OCI-LY1 (cell line): ENCODE results near the gene APC2.

Source experiments
- H2AFZ ChIP-seq: fragments of 200-600 bp; sonication (generic), shearing (Covaris generic); 2 replicates; pipeline ENCODE4 v1.6.0; 2014; ENCODE audit warnings: antibody characterized with exemption, mild to moderate bottlenecking, low read length
- H3F3A ChIP-seq: fragments of 200-600 bp; sonication (generic), shearing (Covaris generic); 2 replicates; pipeline ENCODE4 v1.6.0; 2014; ENCODE audit warnings: mild to moderate bottlenecking, antibody characterized with exemption, low read length, moderate library complexity; ENCODE audit not compliant: insufficient read depth
- H3K27ac ChIP-seq: fragments of 200-600 bp; sonication (generic); 2 replicates; pipeline ENCODE4 v1.5.1; 2014; ENCODE audit warnings: low read length, mixed run types, mild to moderate bottlenecking, low read depth; ENCODE audit not compliant: poor library complexity, severe bottlenecking
- H3K27me3 ChIP-seq: fragments of 200-600 bp; sonication (generic); 2 replicates; pipeline ENCODE4 v1.6.0; 2014; ENCODE audit warnings: antibody characterized with exemption, mild to moderate bottlenecking, low read length, moderate library complexity; ENCODE audit not compliant: insufficient read depth
- H3K36me3 ChIP-seq: fragments of 200-600 bp; sonication (generic); 2 replicates; pipeline ENCODE4 v1.6.1; 2014; ENCODE audit warnings: mild to moderate bottlenecking, antibody characterized with exemption, low read length, moderate library complexity, mixed read lengths; ENCODE audit not compliant: insufficient read depth
- H3K4me1 ChIP-seq: fragments of 200-600 bp; sonication (generic); 2 replicates; pipeline ENCODE4 v1.5.1; 2014; ENCODE audit warnings: mild to moderate bottlenecking, low read length, moderate library complexity; ENCODE audit not compliant: insufficient read depth, severe bottlenecking
- H3K4me2 ChIP-seq: fragments of 200-600 bp; sonication (generic), shearing (Covaris generic); 2 replicates; pipeline ENCODE4 v1.6.1; 2014; ENCODE audit warnings: low read length
- H3K4me3 ChIP-seq: fragments of 200-600 bp; sonication (generic); 2 replicates; pipeline ENCODE4 v1.5.1; 2014; ENCODE audit warnings: low read length, low read depth, mild to moderate bottlenecking, mixed read lengths; ENCODE audit not compliant: poor library complexity, severe bottlenecking
- H3K79me2 ChIP-seq: fragments of 200-600 bp; shearing (Covaris generic); 2 replicates; pipeline ENCODE4 v1.6.1; 2016; ENCODE audit warnings: mixed run types, low read length, mixed read lengths; ENCODE audit not compliant: insufficient read depth
- H3K9ac ChIP-seq: fragments of 200-600 bp; sonication (generic), shearing (Covaris generic); 2 replicates; pipeline ENCODE4 v1.6.1; 2014; ENCODE audit warnings: mild to moderate bottlenecking, low read length, mixed read lengths
- H3K9me2 ChIP-seq: fragments of 200-600 bp; sonication (generic), shearing (Covaris generic); 2 replicates; pipeline ENCODE4 v1.6.1; 2014; ENCODE audit warnings: low read depth, mild to moderate bottlenecking, low read length, mixed read lengths
- H3K9me3 ChIP-seq: fragments of 200-600 bp; shearing (Covaris generic); 2 replicates; pipeline ENCODE4 v1.6.1; 2014; ENCODE audit warnings: low read length, mixed read lengths
- H4K20me1 ChIP-seq: fragments of 200-600 bp; sonication (generic), shearing (Covaris generic); 2 replicates; pipeline ENCODE4 v1.6.0; 2016; ENCODE audit warnings: mild to moderate bottlenecking, low read length; ENCODE audit not compliant: insufficient read depth
- EZH2 ChIP-seq: fragments of 200-600 bp; sonication (generic), shearing (Covaris generic); IDR thresholded peaks from 2 replicates; pipeline ENCODE4 v1.8.0; 2017; ENCODE audit warnings: borderline replicate concordance, mixed run types, mild to moderate bottlenecking, antibody characterized with exemption, low read length, moderate library complexity, mixed read lengths
- TF ChIP-seq, protein P1 (sequence below): fragments of 200-600 bp; sonication (generic), shearing (Covaris generic); IDR thresholded peaks from 2 replicates; pipeline ENCODE4 v1.5.1; 2017; ENCODE audit warnings: mild to moderate bottlenecking, antibody characterized with exemption, low read length, moderate library complexity, mixed read lengths

APC2 gene

DNA sequence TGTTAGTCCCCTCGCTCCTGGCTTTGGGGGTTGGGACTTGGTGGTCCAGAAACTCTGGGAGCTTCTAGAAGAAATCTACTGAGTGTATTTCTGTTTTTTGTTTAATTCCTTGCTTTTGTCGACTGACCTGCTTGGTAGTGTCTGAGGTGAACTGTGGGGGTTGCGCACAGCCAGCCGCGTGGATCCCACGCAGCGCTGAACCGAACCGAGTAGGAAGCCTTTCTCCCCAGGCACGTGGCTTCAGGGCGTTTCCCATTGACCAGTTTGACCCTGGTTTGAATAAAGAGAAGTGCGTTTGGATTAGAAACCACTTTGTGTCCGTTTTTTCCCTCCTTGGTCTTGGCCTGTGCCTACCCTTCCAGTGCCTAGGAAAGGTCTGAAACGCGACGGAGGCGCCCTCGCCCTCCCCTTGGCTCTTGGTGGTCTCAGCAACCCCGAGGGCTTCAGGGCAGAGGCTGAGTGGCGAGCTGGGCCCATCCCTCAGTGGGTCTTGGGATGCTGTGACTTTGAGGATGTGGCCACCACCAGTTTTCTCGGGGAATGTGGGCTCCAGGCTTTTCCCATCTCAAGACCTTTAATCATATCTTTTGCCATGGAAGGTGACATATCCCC, 14.4 kb upstream of the APC2 start:
- Histone ChIP-seq H3K79me2 (peaks cover 14% of the 10 kb centered on the region), H3K27me3 (no peaks in the 10 kb centered on the region), H3K9me2 (no peaks in the 10 kb centered on the region), H3K36me3 (peaks cover 61% of the 10 kb centered on the region), H2AFZ (no peak overlapping the region), H3K4me2 (no peak overlapping the region), H4K20me1 (no peaks in the 10 kb centered on the region), H3K9ac (no peak overlapping the region), H3K27ac (no peak overlapping the region), H3F3A (peaks cover 3% of the 10 kb centered on the region; the same call in 1 of the 2 replicates), H3K4me1 (peaks cover 11% of the 10 kb centered on the region), H3K4me3 (no peak overlapping the region), H3K9me3 (no peaks in the 10 kb centered on the region)
- TF ChIP-seq, protein P1, sequence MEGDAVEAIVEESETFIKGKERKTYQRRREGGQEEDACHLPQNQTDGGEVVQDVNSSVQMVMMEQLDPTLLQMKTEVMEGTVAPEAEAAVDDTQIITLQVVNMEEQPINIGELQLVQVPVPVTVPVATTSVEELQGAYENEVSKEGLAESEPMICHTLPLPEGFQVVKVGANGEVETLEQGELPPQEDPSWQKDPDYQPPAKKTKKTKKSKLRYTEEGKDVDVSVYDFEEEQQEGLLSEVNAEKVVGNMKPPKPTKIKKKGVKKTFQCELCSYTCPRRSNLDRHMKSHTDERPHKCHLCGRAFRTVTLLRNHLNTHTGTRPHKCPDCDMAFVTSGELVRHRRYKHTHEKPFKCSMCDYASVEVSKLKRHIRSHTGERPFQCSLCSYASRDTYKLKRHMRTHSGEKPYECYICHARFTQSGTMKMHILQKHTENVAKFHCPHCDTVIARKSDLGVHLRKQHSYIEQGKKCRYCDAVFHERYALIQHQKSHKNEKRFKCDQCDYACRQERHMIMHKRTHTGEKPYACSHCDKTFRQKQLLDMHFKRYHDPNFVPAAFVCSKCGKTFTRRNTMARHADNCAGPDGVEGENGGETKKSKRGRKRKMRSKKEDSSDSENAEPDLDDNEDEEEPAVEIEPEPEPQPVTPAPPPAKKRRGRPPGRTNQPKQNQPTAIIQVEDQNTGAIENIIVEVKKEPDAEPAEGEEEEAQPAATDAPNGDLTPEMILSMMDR = no peak
- no peak for TF ChIP-seq EZH2

DNA sequence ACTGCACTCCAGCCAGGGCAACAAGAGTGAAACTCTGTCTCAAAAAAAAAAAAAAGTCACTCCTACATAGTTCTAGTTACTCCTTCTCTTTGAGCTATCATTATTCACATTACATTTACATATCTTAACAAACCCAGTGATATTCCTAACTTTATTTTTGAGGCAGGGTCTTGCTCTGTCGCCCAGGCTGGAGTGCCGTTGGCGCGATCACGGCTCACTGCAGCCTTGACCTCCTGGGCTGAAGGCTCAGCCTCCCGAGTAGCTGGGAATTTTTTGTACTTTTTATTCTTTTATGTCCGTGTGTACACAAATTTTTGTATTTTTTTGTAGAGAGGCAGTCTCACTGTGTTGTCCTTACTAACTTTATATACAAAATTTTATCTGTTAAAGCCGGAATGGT, 12.3 kb upstream of the APC2 start:
- H3K9me2 ChIP-seq = no peaks in the 10 kb centered on the region
- peaks cover 30% of the 10 kb centered on the region for H3K4me1 ChIP-seq
- H3K79me2 ChIP-seq = peaks cover 14% of the 10 kb centered on the region
- H3K4me3 ChIP-seq = peak overlapping the region; percentile 73
- H3F3A ChIP-seq = peaks cover 3% of the 10 kb centered on the region; the same call in 1 of the 2 replicates
- peak overlapping the region; percentile 59 for H3K4me2 ChIP-seq
- no peaks in the 10 kb centered on the region for H3K9me3 ChIP-seq
- TF ChIP-seq, protein P1 = no peak
- TF ChIP-seq EZH2 = no peak
- H3K27ac ChIP-seq = peak overlapping the region; percentile 60
- H3K36me3 ChIP-seq = peaks cover 68% of the 10 kb centered on the region
- H2AFZ ChIP-seq = no peak overlapping the region
- no peaks in the 10 kb centered on the region for H3K27me3 ChIP-seq
- peak overlapping the region; percentile 27 for H3K9ac ChIP-seq
- no peaks in the 10 kb centered on the region for H4K20me1 ChIP-seq

DNA sequence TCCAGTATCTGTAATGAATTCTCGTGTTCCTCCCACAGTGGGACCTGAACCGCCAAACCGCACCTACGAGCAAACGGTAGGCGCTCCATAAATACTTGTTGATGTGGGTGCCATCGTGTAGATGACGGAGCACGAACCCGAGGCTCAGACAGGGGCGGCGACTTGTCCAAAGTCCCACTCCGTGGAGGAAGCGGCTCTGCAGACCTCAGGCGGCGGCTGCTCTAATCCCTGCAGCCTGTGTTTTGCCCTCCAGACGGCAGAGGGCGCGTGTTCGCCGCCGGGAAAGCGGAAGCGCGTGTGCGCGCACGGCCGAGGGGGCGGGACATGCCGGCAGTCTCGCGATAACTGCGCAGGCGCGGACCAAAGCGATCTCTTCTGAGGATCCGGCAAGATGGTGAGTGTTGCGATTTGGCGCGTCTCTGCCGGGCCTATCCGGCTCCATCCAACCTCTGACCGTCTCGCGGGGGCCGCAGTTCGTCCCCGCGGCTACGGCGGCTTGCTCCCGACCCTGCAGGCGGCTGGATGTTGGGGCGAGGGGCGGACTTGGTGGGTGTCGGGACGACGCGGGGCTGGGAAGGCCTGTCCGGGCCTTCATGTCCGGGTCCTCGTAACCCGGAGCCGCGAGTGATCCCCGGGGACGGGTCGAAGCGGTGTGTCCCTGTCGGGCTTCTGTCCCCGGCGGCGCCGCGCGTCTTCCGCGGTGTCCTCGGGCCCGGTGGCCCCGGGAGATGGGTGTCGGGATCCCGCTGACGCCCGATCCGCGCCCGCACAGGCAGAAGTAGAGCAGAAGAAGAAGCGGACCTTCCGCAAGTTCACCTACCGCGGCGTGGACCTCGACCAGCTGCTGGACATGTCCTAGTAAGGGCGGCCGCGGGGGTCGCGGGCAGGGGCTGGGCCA, 11.6 kb upstream of the APC2 start, which contains the start of gene RPS15:
TSS of gene RPS15 (plus strand) at position 362 of the 898 bp plus-strand sequence. CDS start at position 392, 30 bp downstream.
- H3K9me2 ChIP-seq = no peaks in the 10 kb centered on the region
- H3K4me2 ChIP-seq = peak within 1 kb of the TSS; percentile 74
- TF ChIP-seq, protein P1 = peak; percentile 88
- TF ChIP-seq EZH2 = no peak
- peaks cover 36% of the 10 kb centered on the region for H3K4me1 ChIP-seq
- no peak within 1 kb of the TSS for H2AFZ ChIP-seq
- peak within 1 kb of the TSS; percentile 66 for H3K27ac ChIP-seq
- no peaks in the 10 kb centered on the region for H3K9me3 ChIP-seq
- H3K4me3 ChIP-seq = peak within 1 kb of the TSS; percentile 73
- H3K36me3 ChIP-seq = peaks cover 66% of the 10 kb centered on the region
- H3K27me3 ChIP-seq = no peaks in the 10 kb centered on the region
- peak within 1 kb of the TSS; percentile 90 for H3K9ac ChIP-seq
- H3K79me2 ChIP-seq = peaks cover 14% of the 10 kb centered on the region
- no peaks in the 10 kb centered on the region for H4K20me1 ChIP-seq
- H3F3A ChIP-seq = peaks cover 3% of the 10 kb centered on the region; the same call in 1 of the 2 replicates
